Measurements from ENCODE around the gene PPP1R13L.

PPP1R13L gene

DNA sequence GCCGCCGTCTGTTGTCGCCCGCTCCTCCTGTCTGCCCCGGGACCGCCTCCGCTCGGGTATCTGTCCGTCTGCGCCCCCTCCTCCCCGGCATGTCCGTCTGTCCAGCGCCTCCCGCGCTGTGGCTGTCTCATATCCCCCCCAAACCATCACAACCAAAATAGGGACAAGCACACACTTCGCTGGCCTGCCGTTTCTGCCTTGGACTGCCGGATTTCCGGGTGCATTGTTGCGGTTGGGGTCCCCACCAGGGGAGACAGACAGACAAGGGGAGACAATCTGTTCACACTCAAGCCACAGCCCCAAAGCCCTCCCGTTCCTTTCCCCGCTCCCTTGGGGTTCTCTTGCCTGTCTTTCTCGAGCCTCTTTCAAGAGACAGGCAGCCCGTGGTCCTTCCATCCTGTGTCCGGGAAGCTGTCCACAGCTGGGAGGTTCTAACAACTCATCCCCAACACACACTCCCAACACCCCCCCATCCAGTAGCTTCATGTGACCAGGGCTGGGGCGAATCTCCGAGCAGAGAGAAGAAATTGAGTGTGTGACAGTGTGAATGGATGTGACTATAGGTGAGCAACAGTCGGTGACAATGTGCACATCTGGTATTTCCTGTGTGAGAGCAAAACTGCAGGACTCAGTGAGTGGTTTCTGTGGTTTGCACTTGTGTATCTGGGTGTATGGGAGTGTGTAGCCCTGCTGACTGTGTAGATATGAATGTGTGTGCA is 46.4 kb upstream of the PPP1R13L start:
- Histone ChIP-seq H3K9me3 (ENCODE audit: control insufficient read depth, insufficient read depth, low read depth, low read length) (no peaks in the 10 kb centered on the region), H3K4me1 (ENCODE audit: control insufficient read depth, insufficient read depth, low read length) (peaks cover 11% of the 10 kb centered on the region; the same call in 1 of the 2 replicates), H3K36me3 (ENCODE audit: control insufficient read depth in 2 of 2, insufficient read depth in 1 of 2, low read length in 2 of 2) (no peaks in the 10 kb centered on the region), H3K27ac (ENCODE audit: extremely low read depth, low read depth, low read length) (no peak overlapping the region), H3K4me3 (ENCODE audit: low read depth, low read length) (peak overlapping the region; percentile 14)
- ChIA-PET POLR2A (interaction anchor here (1.2 kb wide), 1 partner anchor 17 kb away, joined by 3 read pairs; the partner anchor contains the start of gene FOSB), CTCF (interaction anchor here (0.9 to 2.9 kb wide), 2 partner anchors 12 to 27 kb away, joined by 3 to 15 read pairs; no protein-coding TSS in a partner anchor)
- TF ChIP-seq, protein P1, sequence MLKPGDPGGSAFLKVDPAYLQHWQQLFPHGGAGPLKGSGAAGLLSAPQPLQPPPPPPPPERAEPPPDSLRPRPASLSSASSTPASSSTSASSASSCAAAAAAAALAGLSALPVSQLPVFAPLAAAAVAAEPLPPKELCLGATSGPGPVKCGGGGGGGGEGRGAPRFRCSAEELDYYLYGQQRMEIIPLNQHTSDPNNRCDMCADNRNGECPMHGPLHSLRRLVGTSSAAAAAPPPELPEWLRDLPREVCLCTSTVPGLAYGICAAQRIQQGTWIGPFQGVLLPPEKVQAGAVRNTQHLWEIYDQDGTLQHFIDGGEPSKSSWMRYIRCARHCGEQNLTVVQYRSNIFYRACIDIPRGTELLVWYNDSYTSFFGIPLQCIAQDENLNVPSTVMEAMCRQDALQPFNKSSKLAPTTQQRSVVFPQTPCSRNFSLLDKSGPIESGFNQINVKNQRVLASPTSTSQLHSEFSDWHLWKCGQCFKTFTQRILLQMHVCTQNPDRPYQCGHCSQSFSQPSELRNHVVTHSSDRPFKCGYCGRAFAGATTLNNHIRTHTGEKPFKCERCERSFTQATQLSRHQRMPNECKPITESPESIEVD (tag by site-specific recombination; IDR thresholded peaks at IDR 0.05) = no peak
- TF ChIP-seq ZNF391 (tag by site-specific recombination; IDR thresholded peaks at IDR 0.05; ENCODE audit: borderline replicate concordance, low read depth) (peak; percentile 18; the same call in 1 of the 2 replicates), ZNF777 (tag by site-specific recombination; IDR thresholded peaks at IDR 0.05; ENCODE audit: borderline replicate concordance) (peak; percentile 81), KLF8 (tag by site-specific recombination; IDR thresholded peaks at IDR 0.05) (no peak), ZNF121 (tag by site-specific recombination; IDR thresholded peaks at IDR 0.05) (no peak)
- TF ChIP-seq, protein P2, sequence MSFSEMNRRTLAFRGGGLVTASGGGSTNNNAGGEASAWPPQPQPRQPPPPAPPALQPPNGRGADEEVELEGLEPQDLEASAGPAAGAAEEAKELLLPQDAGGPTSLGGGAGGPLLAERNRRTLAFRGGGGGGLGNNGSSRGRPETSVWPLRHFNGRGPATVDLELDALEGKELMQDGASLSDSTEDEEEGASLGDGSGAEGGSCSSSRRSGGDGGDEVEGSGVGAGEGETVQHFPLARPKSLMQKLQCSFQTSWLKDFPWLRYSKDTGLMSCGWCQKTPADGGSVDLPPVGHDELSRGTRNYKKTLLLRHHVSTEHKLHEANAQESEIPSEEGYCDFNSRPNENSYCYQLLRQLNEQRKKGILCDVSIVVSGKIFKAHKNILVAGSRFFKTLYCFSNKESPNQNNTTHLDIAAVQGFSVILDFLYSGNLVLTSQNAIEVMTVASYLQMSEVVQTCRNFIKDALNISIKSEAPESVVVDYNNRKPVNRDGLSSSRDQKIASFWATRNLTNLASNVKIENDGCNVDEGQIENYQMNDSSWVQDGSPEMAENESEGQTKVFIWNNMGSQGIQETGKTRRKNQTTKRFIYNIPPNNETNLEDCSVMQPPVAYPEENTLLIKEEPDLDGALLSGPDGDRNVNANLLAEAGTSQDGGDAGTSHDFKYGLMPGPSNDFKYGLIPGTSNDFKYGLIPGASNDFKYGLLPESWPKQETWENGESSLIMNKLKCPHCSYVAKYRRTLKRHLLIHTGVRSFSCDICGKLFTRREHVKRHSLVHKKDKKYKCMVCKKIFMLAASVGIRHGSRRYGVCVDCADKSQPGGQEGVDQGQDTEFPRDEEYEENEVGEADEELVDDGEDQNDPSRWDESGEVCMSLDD (tag by site-specific recombination; IDR thresholded peaks at IDR 0.05) = peak; percentile 34; the same call in 1 of the 2 replicates
- TF ChIP-seq, protein P3, sequence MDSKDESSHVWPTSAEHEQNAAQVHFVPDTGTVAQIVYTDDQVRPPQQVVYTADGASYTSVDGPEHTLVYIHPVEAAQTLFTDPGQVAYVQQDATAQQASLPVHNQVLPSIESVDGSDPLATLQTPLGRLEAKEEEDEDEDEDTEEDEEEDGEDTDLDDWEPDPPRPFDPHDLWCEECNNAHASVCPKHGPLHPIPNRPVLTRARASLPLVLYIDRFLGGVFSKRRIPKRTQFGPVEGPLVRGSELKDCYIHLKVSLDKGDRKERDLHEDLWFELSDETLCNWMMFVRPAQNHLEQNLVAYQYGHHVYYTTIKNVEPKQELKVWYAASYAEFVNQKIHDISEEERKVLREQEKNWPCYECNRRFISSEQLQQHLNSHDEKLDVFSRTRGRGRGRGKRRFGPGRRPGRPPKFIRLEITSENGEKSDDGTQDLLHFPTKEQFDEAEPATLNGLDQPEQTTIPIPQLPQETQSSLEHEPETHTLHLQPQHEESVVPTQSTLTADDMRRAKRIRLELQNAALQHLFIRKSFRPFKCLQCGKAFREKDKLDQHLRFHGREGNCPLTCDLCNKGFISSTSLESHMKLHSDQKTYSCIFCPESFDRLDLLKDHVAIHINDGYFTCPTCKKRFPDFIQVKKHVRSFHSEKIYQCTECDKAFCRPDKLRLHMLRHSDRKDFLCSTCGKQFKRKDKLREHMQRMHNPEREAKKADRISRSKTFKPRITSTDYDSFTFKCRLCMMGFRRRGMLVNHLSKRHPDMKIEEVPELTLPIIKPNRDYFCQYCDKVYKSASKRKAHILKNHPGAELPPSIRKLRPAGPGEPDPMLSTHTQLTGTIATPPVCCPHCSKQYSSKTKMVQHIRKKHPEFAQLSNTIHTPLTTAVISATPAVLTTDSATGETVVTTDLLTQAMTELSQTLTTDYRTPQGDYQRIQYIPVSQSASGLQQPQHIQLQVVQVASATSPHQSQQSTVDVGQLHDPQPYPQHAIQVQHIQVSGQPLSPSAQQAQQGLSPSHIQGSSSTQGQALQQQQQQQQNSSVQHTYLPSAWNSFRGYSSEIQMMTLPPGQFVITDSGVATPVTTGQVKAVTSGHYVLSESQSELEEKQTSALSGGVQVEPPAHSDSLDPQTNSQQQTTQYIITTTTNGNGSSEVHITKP (tag by site-specific recombination; IDR thresholded peaks at IDR 0.05) = peak; percentile 48; the same call in 1 of the 2 replicates

DNA sequence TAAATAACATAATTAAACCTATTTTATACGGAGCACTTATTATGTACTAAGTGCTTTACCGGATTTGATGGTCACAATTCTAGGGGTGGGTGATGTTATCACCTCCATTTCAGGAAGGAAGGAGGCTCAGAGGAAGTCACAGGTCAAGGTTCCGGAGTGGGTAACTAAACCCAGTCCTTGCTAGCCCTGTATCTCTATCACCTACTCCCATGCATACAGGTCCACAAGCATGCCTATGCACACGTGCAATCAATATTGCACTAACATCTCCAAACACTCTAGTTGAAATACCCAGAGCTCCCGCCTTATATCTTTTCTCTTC is 45.1 kb upstream of the PPP1R13L start:
- Histone ChIP-seq H3K27ac (ENCODE audit: extremely low read depth, low read depth, low read length) (no peak overlapping the region), H3K9me3 (ENCODE audit: control insufficient read depth, insufficient read depth, low read depth, low read length) (no peaks in the 10 kb centered on the region), H3K4me1 (ENCODE audit: control insufficient read depth, insufficient read depth, low read length) (0 out of 2 replicates have a peak, but pooled peaks cover 4% of the 10 kb centered on the region), H3K4me3 (ENCODE audit: low read depth, low read length) (no peak overlapping the region; the same call in 1 of the 2 replicates), H3K36me3 (ENCODE audit: control insufficient read depth in 2 of 2, insufficient read depth in 1 of 2, low read length in 2 of 2) (no peaks in the 10 kb centered on the region)
- ChIA-PET CTCF (interaction anchor here (0.6 to 4.2 kb wide), 8 partner anchors 10 to 806 kb away, joined by 3 to 33 read pairs (median 4); no protein-coding TSS in a partner anchor), POLR2A (interaction anchor here (1.4 kb wide), 1 partner anchor 29 kb away, joined by 4 read pairs; no protein-coding TSS in a partner anchor)
- peak; percentile 8; the same call in 1 of the 2 replicates for TF ChIP-seq ZBTB20 (tag by site-specific recombination; IDR thresholded peaks at IDR 0.05)
- TF ChIP-seq ZNF830 (tag by site-specific recombination; IDR thresholded peaks at IDR 0.05; ENCODE audit: low read depth) = no peak

DNA sequence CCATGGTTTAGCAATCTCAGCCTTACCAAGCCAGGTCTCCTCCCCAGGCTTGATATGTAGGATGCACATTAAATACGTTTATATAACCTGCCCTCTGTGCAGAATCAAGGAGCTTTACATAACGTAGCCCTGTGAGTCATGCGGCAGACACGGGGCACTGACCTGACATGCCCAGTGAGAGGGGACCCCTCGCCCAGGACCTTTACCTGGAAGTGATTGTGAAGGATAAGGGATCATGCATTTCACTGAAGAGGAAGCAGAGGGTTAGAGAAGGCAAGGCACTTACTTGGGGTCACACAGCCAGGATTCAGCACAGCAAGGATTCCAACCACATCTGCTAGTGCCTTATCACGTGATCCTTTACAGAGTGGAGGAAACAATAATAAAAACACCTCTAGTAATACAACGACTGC is 44.0 kb upstream of the PPP1R13L start:
- Histone ChIP-seq H3K4me3 (ENCODE audit: low read depth, low read length) (no peak overlapping the region), H3K27ac (ENCODE audit: extremely low read depth, low read depth, low read length) (0 out of 2 replicates have a peak overlapping the region, but pooled peaks have one; percentile 25), H3K36me3 (ENCODE audit: control insufficient read depth in 2 of 2, insufficient read depth in 1 of 2, low read length in 2 of 2) (no peaks in the 10 kb centered on the region), H3K9me3 (ENCODE audit: control insufficient read depth, insufficient read depth, low read depth, low read length) (no peaks in the 10 kb centered on the region), H3K4me1 (ENCODE audit: control insufficient read depth, insufficient read depth, low read length) (0 out of 2 replicates have a peak, but pooled peaks cover 4% of the 10 kb centered on the region)
- ChIA-PET POLR2A (interaction anchor here (0.9 to 1.4 kb wide), 2 partner anchors 24 to 30 kb away, joined by 3 to 4 read pairs; no protein-coding TSS in a partner anchor), CTCF (interaction anchor here (0.8 to 4.2 kb wide), 8 partner anchors 9 to 194 kb away, joined by 3 to 33 read pairs (median 5); no protein-coding TSS in a partner anchor)
- no peak for TF ChIP-seq ZNF677 (tag by site-specific recombination; IDR thresholded peaks at IDR 0.05)
- TF ChIP-seq ZNF549 (tag by site-specific recombination; IDR thresholded peaks at IDR 0.05) = no peak
- TF ChIP-seq ZBTB48 (tag by site-specific recombination; IDR thresholded peaks at IDR 0.05) = peak; percentile 64; the same call in 1 of the 2 replicates
- TF ChIP-seq ZNF768 (tag by site-specific recombination; IDR thresholded peaks at IDR 0.05) = peak; percentile 39; the same call in 1 of the 2 replicates
- TF ChIP-seq, protein P4, sequence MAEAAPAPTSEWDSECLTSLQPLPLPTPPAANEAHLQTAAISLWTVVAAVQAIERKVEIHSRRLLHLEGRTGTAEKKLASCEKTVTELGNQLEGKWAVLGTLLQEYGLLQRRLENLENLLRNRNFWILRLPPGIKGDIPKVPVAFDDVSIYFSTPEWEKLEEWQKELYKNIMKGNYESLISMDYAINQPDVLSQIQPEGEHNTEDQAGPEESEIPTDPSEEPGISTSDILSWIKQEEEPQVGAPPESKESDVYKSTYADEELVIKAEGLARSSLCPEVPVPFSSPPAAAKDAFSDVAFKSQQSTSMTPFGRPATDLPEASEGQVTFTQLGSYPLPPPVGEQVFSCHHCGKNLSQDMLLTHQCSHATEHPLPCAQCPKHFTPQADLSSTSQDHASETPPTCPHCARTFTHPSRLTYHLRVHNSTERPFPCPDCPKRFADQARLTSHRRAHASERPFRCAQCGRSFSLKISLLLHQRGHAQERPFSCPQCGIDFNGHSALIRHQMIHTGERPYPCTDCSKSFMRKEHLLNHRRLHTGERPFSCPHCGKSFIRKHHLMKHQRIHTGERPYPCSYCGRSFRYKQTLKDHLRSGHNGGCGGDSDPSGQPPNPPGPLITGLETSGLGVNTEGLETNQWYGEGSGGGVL (tag by site-specific recombination; IDR thresholded peaks at IDR 0.05) = no peak
- TF ChIP-seq, protein P2 (tag by site-specific recombination; IDR thresholded peaks at IDR 0.05) = peak; percentile 47; the same call in 1 of the 2 replicates
- TF ChIP-seq ZNF324 (tag by site-specific recombination; IDR thresholded peaks at IDR 0.05) = no peak

Data from HEK293 (cell line).